ENCODE results near the gene JAKMIP3. TPM values are rescaled to one million over a fixed set of nuclear protein-coding genes. Genes with fewer than 3 reads are reported as not detected.

The JAKMIP3 gene
- total and polyA plus RNA-seq, 9 of the 15 experiments (the other 6 are each of a cell fraction or from before 2014, with no cell fraction given), result 0.04 TPM; not detected in 8

GRCh38 chr10:132063432-132063831 lies 2.3 kb upstream of the JAKMIP3 start:
- Histone ChIP-seq H3K9me1 (ENCODE audit: control insufficient read depth, insufficient read depth, low read length) (no peaks in the 10 kb centered on the region), H4K20me1 (replicated peaks; ENCODE audit: control insufficient read depth, insufficient read depth, low read length) (no peaks in the 10 kb centered on the region; the same call in none of the 2 replicates), H3K36me3 (ENCODE audit: control insufficient read depth, insufficient read depth, low read length) (no peaks in the 10 kb centered on the region), H3K27me3 (ENCODE audit: control insufficient read depth in 2 of 2, insufficient read depth in 2 of 2, low read length in 2 of 2) (peaks cover 9 to 92% of the 10 kb centered on the region in 2 experiments), H3K9ac (ENCODE audit: insufficient read depth in 1 of 2, low read depth in 2 of 2, low read length in 2 of 2) (no peak overlapping the region), H3K4me2 (ENCODE audit: insufficient read depth, low read length) (no peak overlapping the region), H3K27ac (ENCODE audit: extremely low read depth, low read depth, low read length) (no peak overlapping the region), H3K79me2 (ENCODE audit: control insufficient read depth, insufficient read depth, low read length) (no peaks in the 10 kb centered on the region), H3K4me3 (no peak overlapping the region), H2AFZ (ENCODE audit: low read depth, low read length) (no peak overlapping the region), H3K4me1 (replicated peaks in 1 of 2; ENCODE audit: control insufficient read depth in 2 of 2, insufficient read depth in 2 of 2, low read length in 2 of 2) (peaks cover 0 to 13% of the 10 kb centered on the region in 2 experiments; a peak in 3 of 5 replicates), H3K9me3 (replicated peaks; ENCODE audit: control insufficient read depth, insufficient read depth, low read depth, low read length) (no peaks in the 10 kb centered on the region)
- ChIA-PET CTCF (ENCODE audit: low intra/inter-chr PET ratio) (no interaction called here), POLR2A (no interaction called here)
- no peak for FAIRE-seq
- WGBS (ENCODE audit: insufficient coverage, low coverage, missing lambda C conversion rate), result 14% methylated on average over 10 of the region's 10 CpGs
- TF ChIP-seq ZNF445 (CRISPR knock-in tag; IDR thresholded peaks at IDR 0.05; ENCODE audit: low read depth) (no peak), CCNT2 (IDR thresholded peaks at IDR 0.05; ENCODE audit: borderline replicate concordance, extremely low read depth, insufficient read length, low read depth, low read length) (no peak), PRMT5 (CRISPR knock-in tag; IDR thresholded peaks at IDR 0.05) (no peak), ZBTB8A (IDR thresholded peaks at IDR 0.05; ENCODE audit: partially characterized antibody) (no peak)
- in situ Hi-C loops (cut with MboI), result no loop called here
- ATAC-seq, result no peak
- intact Hi-C loops (cut with micrococcal nuclease), result no loop called here
- no peak for DNase-seq (ENCODE audit: extremely low read depth in 1 of 4, low spot score in 3 of 4)
- BruUV-seq (replicated peaks), result no TSS peak

DNA sequence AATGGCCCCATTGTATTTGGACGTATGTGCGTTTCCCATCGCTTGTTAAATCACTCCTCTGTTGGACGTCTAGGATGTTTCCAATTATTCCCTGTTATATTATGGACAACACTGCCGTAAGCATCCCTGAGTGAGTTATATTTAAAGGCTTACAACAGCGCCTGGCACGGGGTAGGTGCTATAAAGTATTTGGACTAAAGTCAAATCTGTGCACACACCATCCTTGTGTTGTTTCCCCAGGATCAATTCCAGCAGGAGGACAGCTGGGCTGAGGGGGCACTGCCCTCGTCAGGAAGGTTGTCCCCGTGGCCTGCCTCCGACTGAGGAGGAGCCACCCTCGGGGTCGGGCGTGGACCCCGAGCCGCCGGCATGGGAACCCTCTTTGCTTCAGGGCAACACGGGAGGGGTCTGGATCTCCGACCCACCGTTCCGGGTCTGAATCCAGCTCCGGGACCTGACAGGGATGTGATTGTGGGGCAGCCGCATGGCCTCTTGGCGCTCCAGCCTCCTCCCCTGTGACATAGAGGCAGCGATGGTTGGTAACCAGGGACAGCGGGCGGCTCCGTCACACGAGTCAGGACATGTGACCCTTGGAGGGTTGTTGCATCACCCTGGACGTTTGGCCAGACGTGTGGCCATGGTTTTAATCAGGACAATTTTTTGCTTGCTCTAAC lies 1.5 kb upstream of the JAKMIP3 start:
- Histone ChIP-seq H3K27ac (ENCODE audit: extremely low read depth, low read depth, low read length) (no peak overlapping the region), H2AFZ (ENCODE audit: low read depth, low read length) (no peak overlapping the region), H3K27me3 (ENCODE audit: control insufficient read depth in 2 of 2, insufficient read depth in 2 of 2, low read length in 2 of 2) (peaks cover 9 to 91% of the 10 kb centered on the region in 2 experiments), H3K36me3 (ENCODE audit: control insufficient read depth, insufficient read depth, low read length) (no peaks in the 10 kb centered on the region), H3K4me1 (replicated peaks in 1 of 2; ENCODE audit: control insufficient read depth in 2 of 2, insufficient read depth in 2 of 2, low read length in 2 of 2) (peaks cover 0 to 13% of the 10 kb centered on the region in 2 experiments; a peak in 3 of 5 replicates), H3K79me2 (ENCODE audit: control insufficient read depth, insufficient read depth, low read length) (no peaks in the 10 kb centered on the region), H4K20me1 (replicated peaks; ENCODE audit: control insufficient read depth, insufficient read depth, low read length) (no peaks in the 10 kb centered on the region; the same call in 1 of the 2 replicates), H3K9ac (ENCODE audit: insufficient read depth in 1 of 2, low read depth in 2 of 2, low read length in 2 of 2) (no peak overlapping the region), H3K9me3 (replicated peaks; ENCODE audit: control insufficient read depth, insufficient read depth, low read depth, low read length) (no peaks in the 10 kb centered on the region), H3K4me2 (ENCODE audit: insufficient read depth, low read length) (peak overlapping the region; percentile 18; the same call in 1 of the 2 replicates), H3K4me3 (no peak overlapping the region), H3K9me1 (ENCODE audit: control insufficient read depth, insufficient read depth, low read length) (no peaks in the 10 kb centered on the region)
- in situ Hi-C loops (cut with MboI), result no loop called here
- CTCF ChIA-PET (ENCODE audit: low intra/inter-chr PET ratio), result no interaction called here
- peak in 1 of 4 experiments; percentile 3 for DNase-seq (ENCODE audit: extremely low read depth in 1 of 4, low spot score in 3 of 4)
- WGBS (ENCODE audit: insufficient coverage, low coverage, missing lambda C conversion rate), result 21% methylated on average over 24 of the region's 30 CpGs
- intact Hi-C loops (cut with micrococcal nuclease), result no loop called here
- peak; percentile 79 for ATAC-seq
- POLR2A ChIA-PET, result no interaction called here
- BruUV-seq (replicated peaks), result no TSS peak
- FAIRE-seq, result no peak
- TF ChIP-seq ZNF77 (CRISPR knock-in tag; IDR thresholded peaks at IDR 0.05), result no peak
- TF ChIP-seq MITF (IDR thresholded peaks at IDR 0.05), result no peak
- TF ChIP-seq CXXC5 (CRISPR knock-in tag; IDR thresholded peaks at IDR 0.05), result no peak
- TF ChIP-seq POLR2G (IDR thresholded peaks at IDR 0.05; ENCODE audit: low read depth, low read length), result 0 out of 2 replicates have a peak, but pooled peaks have one; percentile 2
- peak; percentile 57; the same call in 1 of the 2 replicates for TF ChIP-seq JUND (IDR thresholded peaks at IDR 0.05; ENCODE audit: borderline replicate concordance, low read depth, low read length)
- TF ChIP-seq JUND (tag; IDR thresholded peaks at IDR 0.05; ENCODE audit: borderline replicate concordance, low read depth, low read length), result no peak

All from K562 (cell line).